Cardiac muscle cell (in vitro differentiated cells and primary cell): ENCODE data around the gene RASSF1. TPM values are rescaled to one million over a fixed set of nuclear protein-coding genes. Genes with fewer than 3 reads are reported as not detected.
"Not testable (repeated sequence)": the region's sequence is repeated elsewhere in the genome, so short reads cannot be mapped to it uniquely, and the experiment has no call there.

ENCODE experiments used
- DNase-seq, 2 donors: peaks; one replicate each; pipeline versions ENCODE4 v3.0.0 to v3.0.0-alpha.2; 2010 to 2017; ENCODE audit warnings: low read depth in 1 of 2, low spot score in 1 of 2
- H3K27ac ChIP-seq: fragments of 200-600 bp; sonication (generic); 2 replicates; pipeline ENCODE4 v1.5.1; 2016
- H3K27me3 ChIP-seq: fragments of 200-600 bp; sonication (generic); 2 replicates; pipeline ENCODE4 v1.6.0; 2016; ENCODE audit warnings: control low read depth
- H3K36me3 ChIP-seq: fragments of 200-600 bp; sonication (generic); 2 replicates; pipeline ENCODE4 v1.5.1; 2016; ENCODE audit warnings: control low read depth
- H3K4me1 ChIP-seq: fragments of 200-600 bp; sonication (generic); 2 replicates; pipeline ENCODE4 v1.8.1; 2017; ENCODE audit warnings: low read depth, mild to moderate bottlenecking, mixed run types
- H3K4me3 ChIP-seq: fragments of 200-600 bp; sonication (generic); 2 replicates; pipeline ENCODE4 v1.5.1; 2016; ENCODE audit warnings: mild to moderate bottlenecking
- H3K9me3 ChIP-seq: fragments of 200-600 bp; sonication (generic); 2 replicates; pipeline ENCODE4 v1.5.1; 2017; ENCODE audit warnings: low read depth, mild to moderate bottlenecking, control low read depth
- CTCF ChIP-seq: IDR thresholded peaks from 2 replicates; pipeline ENCODE4 v1.5.1; 2012; ENCODE audit warnings: low read depth, mild to moderate bottlenecking, low read length
- polyA plus RNA-seq: library from polyadenylated mRNA; unstranded; fragments of >200 nt; fragmentation: Nextera tagmentation; extraction: Ambion mirVana; gene quantifications from 2 replicates; pipeline ENCODE4 v1.2.1, GENCODE V29; 2016
- total RNA-seq: library from RNA; depleted of rRNA; stranded (reverse); fragments of >200 nt; gene quantifications from 2 replicates; pipeline ENCODE4 v1.2.3, GENCODE V29; 2016

RASSF1 gene
- total and polyA plus RNA-seq, 2 experiments from 2014 or later: 23.1 to 23.8 TPM

- TF ChIP-seq CTCF: no peak
- no peak for DNase-seq
- no peaks in the 10 kb centered on the region for H3K9me3 ChIP-seq
- no peak overlapping the region for H3K4me3 ChIP-seq
- H3K27ac ChIP-seq: no peak overlapping the region
- H3K27me3 ChIP-seq: no peaks in the 10 kb centered on the region
- peaks cover 24% of the 10 kb centered on the region for H3K36me3 ChIP-seq
- peaks cover 15% of the 10 kb centered on the region for H3K4me1 ChIP-seq
Measured at GRCh38 chr3:50317300-50317699, 23.3 kb downstream of the RASSF1 start.

GRCh38 chr3:50316657-50317242, 23.9 kb downstream of the RASSF1 start:
- Histone ChIP-seq H3K4me3 (no peak overlapping the region), H3K27me3 (no peaks in the 10 kb centered on the region), H3K4me1 (peaks cover 10% of the 10 kb centered on the region), H3K36me3 (peaks cover 24% of the 10 kb centered on the region), H3K9me3 (no peaks in the 10 kb centered on the region), H3K27ac (no peak overlapping the region)
- DNase-seq: no peak
- no peak for TF ChIP-seq CTCF

GRCh38 chr3:50314816-50315215, 25.8 kb downstream of the RASSF1 start:
- DNase-seq: no peak
- no peak for TF ChIP-seq CTCF
- no peak overlapping the region for H3K4me3 ChIP-seq
- H3K4me1 ChIP-seq: peaks cover 4% of the 10 kb centered on the region
- no peak overlapping the region for H3K27ac ChIP-seq
- H3K36me3 ChIP-seq: peaks cover 24% of the 10 kb centered on the region
- no peaks in the 10 kb centered on the region for H3K27me3 ChIP-seq
- H3K9me3 ChIP-seq: no peaks in the 10 kb centered on the region

- no peak overlapping the region for H3K27ac ChIP-seq
- no peaks in the 10 kb centered on the region for H3K27me3 ChIP-seq
- no peaks in the 10 kb centered on the region for H3K4me1 ChIP-seq
- H3K9me3 ChIP-seq: no peaks in the 10 kb centered on the region
- H3K36me3 ChIP-seq: peaks cover 19% of the 10 kb centered on the region
- no peak for TF ChIP-seq CTCF
- no peak overlapping the region for H3K4me3 ChIP-seq
- no peak for DNase-seq
Measured at GRCh38 chr3:50314342-50314741, 26.3 kb downstream of the RASSF1 start.

- not testable (repeated sequence) for H3K4me3 ChIP-seq, H3K4me1 ChIP-seq
Measured at GRCh38 chr3:50312041-50312440, 28.6 kb downstream of the RASSF1 start.

GRCh38 chr3:50304601-50305000, 36.0 kb downstream of the RASSF1 start:
- no peak overlapping the region for H3K4me3 ChIP-seq
- H3K4me1 ChIP-seq: peaks cover 8% of the 10 kb centered on the region
- peaks cover 4% of the 10 kb centered on the region for H3K9me3 ChIP-seq
- H3K27me3 ChIP-seq: no peaks in the 10 kb centered on the region
- no peak for DNase-seq
- no peak overlapping the region for H3K27ac ChIP-seq
- H3K36me3 ChIP-seq: no peaks in the 10 kb centered on the region
- TF ChIP-seq CTCF: no peak

More at GRCh38 chr3:50312041-50312440, 28.6 kb downstream of the RASSF1 start:
- DNase-seq, H3K27me3 ChIP-seq, H3K36me3 ChIP-seq, H3K27ac ChIP-seq, H3K9me3 ChIP-seq: not testable (repeated sequence)
